Lower lobe of right lung (tissue), 2 donors: ENCODE data around the gene TSR1. TPM values are rescaled to one million over a fixed set of nuclear protein-coding genes. Genes with fewer than 3 reads are reported as not detected.

Experiments used
- ATAC-seq, 2 donors: fragments of 200-7000 bp; cut with Tn5 transposase; one replicate each; pipeline ENCODE4 v1.9.1; 2020 to 2022; ENCODE audit warnings: mild to moderate bottlenecking in 2 of 2, moderate library complexity in 2 of 2
- DNase-seq: peaks from one replicate; pipeline ENCODE4 v3.0.0-alpha.2; 2020
- H3K27ac ChIP-seq: fragments of 200-600 bp; one replicate; pipeline ENCODE4 v1.8.0; 2022
- H3K27me3 ChIP-seq: fragments of 200-600 bp; one replicate; pipeline ENCODE4 v1.8.0; 2022; ENCODE audit warnings: low read depth
- H3K36me3 ChIP-seq: fragments of 200-600 bp; one replicate; pipeline ENCODE4 v1.8.0; 2022; ENCODE audit warnings: mild to moderate bottlenecking
- H3K4me1 ChIP-seq: fragments of 200-600 bp; one replicate; pipeline ENCODE4 v1.8.0; 2022
- H3K4me3 ChIP-seq: fragments of 200-600 bp; one replicate; pipeline ENCODE4 v1.8.0; 2022; ENCODE audit warnings: mild to moderate bottlenecking
- H3K9me3 ChIP-seq: fragments of 200-600 bp; one replicate; pipeline ENCODE4 v1.8.0; 2022
- intact Hi-C: fragments of 100-400 bp; cut with DNase I; formaldehyde crosslinking; loops from one replicate; pipeline ENCODE4 v1.11.0; 2022
- total RNA-seq: library from RNA; stranded (reverse); fragmentation: NEBNext Ultra II Directional; extraction: Animal tissue kit (Norgen Biotek cat#: 25700); gene quantifications from one replicate; pipeline ENCODE4 v1.2.1, GENCODE V29; 2021
- TF ChIP-seq, protein P1 (sequence below): fragments of 200-600 bp; IDR thresholded peaks from one replicate; pipeline ENCODE4 v1.8.0; 2022; ENCODE audit warnings: antibody characterized with exemption, mild to moderate bottlenecking
- donor health status: DM: no; HTN: yes; CAD: no; lungs with severe emphysema.

TSR1 gene
- total RNA-seq, 1 donor from 2014 or later = 18.8 TPM

DNA sequence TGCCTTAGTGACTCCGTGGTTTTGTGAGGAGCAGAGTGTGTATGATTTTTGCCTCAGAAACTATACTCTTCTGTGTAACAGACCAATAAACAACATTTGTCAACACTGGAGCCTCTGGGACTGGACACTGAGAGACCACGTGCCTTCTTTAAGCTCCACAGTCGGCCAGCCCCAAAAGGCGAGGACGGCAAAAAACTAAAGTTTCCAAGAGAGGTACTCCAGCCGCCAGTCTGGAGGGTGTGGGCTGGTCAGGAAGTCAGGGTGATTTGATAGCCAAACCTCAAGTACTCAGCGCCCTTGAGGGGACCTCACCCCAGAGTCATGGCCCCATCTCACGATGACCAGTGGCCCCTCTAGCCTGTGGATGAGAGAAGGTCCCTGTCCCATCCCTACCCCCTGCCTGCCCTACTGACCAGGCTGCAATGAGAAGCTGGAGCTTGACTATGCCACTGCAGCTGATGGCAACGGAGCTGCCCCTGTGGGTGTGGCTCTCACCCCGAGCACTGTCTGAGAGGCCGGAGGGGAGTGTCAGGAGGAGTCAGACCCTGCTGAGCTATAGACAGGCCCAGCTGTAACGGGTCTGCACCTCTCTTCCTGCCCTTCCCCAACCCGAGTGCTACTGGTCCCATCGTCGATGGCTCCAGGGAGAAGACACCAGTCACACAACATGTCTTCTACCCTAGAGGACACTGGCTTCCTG lies 44.8 kb upstream of the TSR1 start:
- Histone ChIP-seq H3K27me3 (no peaks in the 10 kb centered on the region), H3K36me3 (peaks cover 64% of the 10 kb centered on the region), H3K27ac (no peak overlapping the region), H3K4me1 (peaks cover 18% of the 10 kb centered on the region), H3K4me3 (no peak overlapping the region), H3K9me3 (no peaks in the 10 kb centered on the region)
- TF ChIP-seq, protein P1, sequence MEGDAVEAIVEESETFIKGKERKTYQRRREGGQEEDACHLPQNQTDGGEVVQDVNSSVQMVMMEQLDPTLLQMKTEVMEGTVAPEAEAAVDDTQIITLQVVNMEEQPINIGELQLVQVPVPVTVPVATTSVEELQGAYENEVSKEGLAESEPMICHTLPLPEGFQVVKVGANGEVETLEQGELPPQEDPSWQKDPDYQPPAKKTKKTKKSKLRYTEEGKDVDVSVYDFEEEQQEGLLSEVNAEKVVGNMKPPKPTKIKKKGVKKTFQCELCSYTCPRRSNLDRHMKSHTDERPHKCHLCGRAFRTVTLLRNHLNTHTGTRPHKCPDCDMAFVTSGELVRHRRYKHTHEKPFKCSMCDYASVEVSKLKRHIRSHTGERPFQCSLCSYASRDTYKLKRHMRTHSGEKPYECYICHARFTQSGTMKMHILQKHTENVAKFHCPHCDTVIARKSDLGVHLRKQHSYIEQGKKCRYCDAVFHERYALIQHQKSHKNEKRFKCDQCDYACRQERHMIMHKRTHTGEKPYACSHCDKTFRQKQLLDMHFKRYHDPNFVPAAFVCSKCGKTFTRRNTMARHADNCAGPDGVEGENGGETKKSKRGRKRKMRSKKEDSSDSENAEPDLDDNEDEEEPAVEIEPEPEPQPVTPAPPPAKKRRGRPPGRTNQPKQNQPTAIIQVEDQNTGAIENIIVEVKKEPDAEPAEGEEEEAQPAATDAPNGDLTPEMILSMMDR = no peak
- peak; percentile 2 for ATAC-seq
- DNase-seq = no peak
- intact Hi-C loops = loop anchor here (5.0 kb wide), 1 partner anchor 36 kb away; no protein-coding TSS in a partner anchor

- ATAC-seq = no peak
- DNase-seq = no peak
- H3K4me3 ChIP-seq = no peak overlapping the region
- no peaks in the 10 kb centered on the region for H3K9me3 ChIP-seq
- peaks cover 18% of the 10 kb centered on the region for H3K4me1 ChIP-seq
- no peak overlapping the region for H3K27ac ChIP-seq
- peaks cover 64% of the 10 kb centered on the region for H3K36me3 ChIP-seq
- TF ChIP-seq, protein P1 = no peak
- intact Hi-C loops = loop anchor here (5.0 kb wide), 1 partner anchor 37 kb away; no protein-coding TSS in a partner anchor
- H3K27me3 ChIP-seq = no peaks in the 10 kb centered on the region
Measured at GRCh38 chr17:2380226-2380922, 44.1 kb upstream of the TSR1 start.

DNA sequence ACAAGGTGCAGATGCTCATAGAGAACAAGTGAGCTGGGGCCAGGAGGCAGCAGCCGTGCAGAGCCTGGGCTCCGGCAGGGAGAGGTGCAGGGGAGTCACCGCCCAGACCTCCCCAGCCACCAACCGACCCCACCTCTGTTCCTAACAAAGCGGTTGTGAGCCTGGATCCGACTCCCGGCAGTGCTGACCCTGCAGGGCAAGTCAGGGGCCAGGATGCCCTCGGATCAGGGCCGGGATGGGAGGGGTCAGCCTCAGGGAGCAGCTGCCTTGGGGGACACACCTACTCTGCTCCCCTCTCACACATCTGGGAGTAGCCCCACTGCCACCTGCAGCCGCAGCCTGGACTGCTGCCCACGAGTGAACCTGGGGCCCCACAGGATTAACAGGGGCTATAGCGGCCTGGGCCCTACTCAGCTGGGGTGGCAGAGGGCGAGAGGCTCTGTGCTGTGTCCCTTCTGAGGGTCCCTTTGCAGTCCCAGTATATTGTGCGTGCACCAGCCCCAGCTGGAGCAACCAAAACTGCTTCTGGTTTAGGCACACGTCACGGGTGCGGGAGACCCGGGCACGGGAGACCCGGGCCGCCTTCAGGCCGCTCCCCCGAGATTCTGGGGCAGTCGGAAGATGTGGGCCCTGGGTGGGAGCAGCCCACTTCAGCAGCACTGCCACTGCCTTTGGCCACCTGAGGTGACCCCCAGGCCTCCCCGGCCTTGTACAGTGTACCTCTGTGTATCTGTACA lies 43.4 kb upstream of the TSR1 start:
- H3K4me1 ChIP-seq = peaks cover 18% of the 10 kb centered on the region
- no peak for ATAC-seq
- H3K36me3 ChIP-seq = peaks cover 64% of the 10 kb centered on the region
- no peak overlapping the region for H3K4me3 ChIP-seq
- no peaks in the 10 kb centered on the region for H3K27me3 ChIP-seq
- no peak overlapping the region for H3K27ac ChIP-seq
- no peak for DNase-seq
- intact Hi-C loops = loop anchor here (5.0 kb wide), 1 partner anchor 38 kb away; no protein-coding TSS in a partner anchor
- H3K9me3 ChIP-seq = no peaks in the 10 kb centered on the region
- TF ChIP-seq, protein P1 = no peak

- Histone ChIP-seq H3K27ac (no peak overlapping the region), H3K9me3 (no peaks in the 10 kb centered on the region), H3K27me3 (no peaks in the 10 kb centered on the region), H3K36me3 (peaks cover 71% of the 10 kb centered on the region), H3K4me1 (peaks cover 18% of the 10 kb centered on the region), H3K4me3 (no peak overlapping the region)
- ATAC-seq (no peak), DNase-seq (no peak)
- TF ChIP-seq, protein P1 = no peak
- intact Hi-C loops = no loop called here
Measured at GRCh38 chr17:2378905-2379304, 42.6 kb upstream of the TSR1 start.

DNA sequence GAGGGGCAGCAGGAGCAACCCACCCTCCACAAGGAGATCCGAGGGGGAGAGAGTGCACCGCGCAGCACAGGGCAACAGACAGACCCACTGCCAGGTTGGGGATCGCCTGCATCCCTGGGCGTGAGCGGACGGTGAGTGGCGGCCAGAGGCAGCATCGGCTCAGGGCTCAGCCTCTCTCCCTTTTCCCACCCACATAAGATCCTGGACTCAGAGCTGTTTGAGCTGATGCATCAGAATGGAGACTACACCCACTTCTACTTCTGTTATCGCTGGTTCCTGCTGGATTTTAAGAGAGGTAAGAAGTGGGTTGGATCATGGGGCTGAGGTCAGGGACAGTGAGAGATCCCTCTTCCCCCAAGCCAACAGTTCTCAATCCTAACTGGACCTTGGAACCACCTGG lies 41.4 kb upstream of the TSR1 start:
- no peaks in the 10 kb centered on the region for H3K9me3 ChIP-seq
- peaks cover 84% of the 10 kb centered on the region for H3K36me3 ChIP-seq
- H3K27ac ChIP-seq = no peak overlapping the region
- H3K4me1 ChIP-seq = peaks cover 13% of the 10 kb centered on the region
- TF ChIP-seq, protein P1 = no peak
- intact Hi-C loops = no loop called here
- H3K4me3 ChIP-seq = no peak overlapping the region
- no peak for ATAC-seq
- DNase-seq = no peak
- H3K27me3 ChIP-seq = no peaks in the 10 kb centered on the region
